Measurements from ENCODE around the gene HSPB8.

GRCh38 chr12:119201789-119202543, 23.2 kb downstream of the HSPB8 start:
- TF ChIP-seq CTCF (IDR thresholded peaks at IDR 0.05) (no peak), USF2 (IDR thresholded peaks at IDR 0.05) (no peak), ZC3H11A (IDR thresholded peaks at IDR 0.05) (no peak), POLR2A (IDR thresholded peaks at IDR 0.05; ENCODE audit: low read length) (no peak), FOSL2 (IDR thresholded peaks at IDR 0.05) (no peak), FOSL2 (CRISPR knock-in tag; IDR thresholded peaks at IDR 0.05) (no peak)

Measured in A549 (cell line).